GM12878 (cell line): ENCODE results near the gene NUMB. TPM values are rescaled to one million over a fixed set of nuclear protein-coding genes. Genes with fewer than 3 reads are reported as not detected.

ENCODE experiments used
- ATAC-seq: fragments of 200-7000 bp; cut with Tn5 transposase; 3 replicates; pipeline ENCODE4 v1.9.1; 2020; ENCODE audit warnings: mild to moderate bottlenecking, moderate library complexity
- BruUV-seq: library from RNA; stranded (reverse); fragments of 400-500 nt; replicated peaks from 2 replicates; lab custom pipeline; 2021; lab: Mats Ljungman, UMichigan
- CTCF ChIA-PET: fragments of 300-600 bp; sonication (Branson Sonifier 250); formaldehyde crosslinking; extraction: SDS; loops from one replicate; lab custom pipeline; 2021; ENCODE audit warnings: inconsistent platforms; lab: Yijun Ruan, JAX
- POLR2A ChIA-PET: fragments of 350-600 bp; formaldehyde crosslinking; extraction: SDS; loops from one replicate; lab custom pipeline; 2021; ENCODE audit warnings: inconsistent platforms; lab: Charles Lee
- RAD21 ChIA-PET: fragments of 300-600 bp; sonication (Branson Sonifier 250); formaldehyde crosslinking; loops from one replicate; lab custom pipeline; 2023; ENCODE audit warnings: antibody characterized with exemption; ENCODE audit not compliant: unreplicated experiment; lab: Charles Lee
- SMC1A ChIA-PET: fragments of 300-600 bp; sonication (Branson Sonifier 250); formaldehyde crosslinking; loops from one replicate; lab custom pipeline; 2023; ENCODE audit not compliant: unreplicated experiment, uncharacterized antibody; lab: Charles Lee
- DNase-seq: peaks from one replicate; pipeline ENCODE4 v3.0.0-alpha.2; 2011; ENCODE audit warnings: low read depth, low spot score
- FAIRE-seq: peaks from 3 replicates; lab custom pipeline; 2011; peaks lifted over from hg19 to GRCh38; lab: Jason Lieb, UNC
- H2AFZ ChIP-seq: 2 replicates; pipeline ENCODE4 v1.6.0; 2011; ENCODE audit warnings: low read depth, low read length, control low read depth; ENCODE audit not compliant: control insufficient read depth
- H3K27ac ChIP-seq: 2 replicates; pipeline ENCODE4 v1.5.1; 2011; ENCODE audit warnings: control low read depth; ENCODE audit not compliant: control insufficient read depth, insufficient read depth
- H3K27me3 ChIP-seq, 2 experiments: replicated peaks in 1 of 2; 2 replicates each; pipeline versions ENCODE4 v1.6.0 to v1.6.1; 2011; ENCODE audit warnings: low read length in 1 of 2; ENCODE audit not compliant: control insufficient read depth in 2 of 2, insufficient read depth in 2 of 2
- H3K36me3 ChIP-seq, 2 experiments: 2 replicates each; pipeline ENCODE4 v1.5.1; 2011; ENCODE audit warnings: low read length in 1 of 2; ENCODE audit not compliant: control insufficient read depth in 2 of 2, insufficient read depth in 2 of 2
- H3K4me1 ChIP-seq: 2 replicates; pipeline ENCODE4 v1.6.1; 2011; ENCODE audit warnings: mild to moderate bottlenecking, low read length, moderate library complexity, mixed read lengths; ENCODE audit not compliant: control insufficient read depth, insufficient read depth
- H3K4me2 ChIP-seq: 2 replicates; pipeline ENCODE4 v1.6.0; 2011; ENCODE audit warnings: control low read depth; ENCODE audit not compliant: control insufficient read depth, insufficient read depth
- H3K4me3 ChIP-seq: fragments of 200-600 bp; sonication (generic); 2 replicates; pipeline ENCODE4 v1.5.1; 2016
- H3K79me2 ChIP-seq: 2 replicates; pipeline ENCODE4 v1.6.0; 2011; ENCODE audit warnings: low read length; ENCODE audit not compliant: control insufficient read depth, insufficient read depth
- H3K9ac ChIP-seq: 2 replicates; pipeline ENCODE4 v1.8.0; 2011; ENCODE audit warnings: low read length, control low read depth, mixed read lengths; ENCODE audit not compliant: control insufficient read depth, insufficient read depth
- H3K9me3 ChIP-seq: replicated peaks from 3 replicates; pipeline ENCODE4 v1.5.1; 2011; ENCODE audit warnings: mild to moderate bottlenecking, low read length; ENCODE audit not compliant: control insufficient read depth, insufficient read depth
- H4K20me1 ChIP-seq: 2 replicates; pipeline ENCODE4 v1.6.0; 2011; ENCODE audit not compliant: control insufficient read depth, insufficient read depth
- BMI1 ChIP-seq: fragments of 450-650 bp; IDR thresholded peaks from 2 replicates; pipeline ENCODE4 v1.6.1; 2016; ENCODE audit warnings: mild to moderate bottlenecking, moderate library complexity, borderline replicate concordance
- EED ChIP-seq: sonication (generic); IDR thresholded peaks from 2 replicates; pipeline ENCODE4 v1.6.1; 2016; ENCODE audit warnings: antibody characterized with exemption, low read depth
- ESRRA ChIP-seq: IDR thresholded peaks from 2 replicates; pipeline ENCODE4 v1.6.1; 2012; ENCODE audit warnings: mild to moderate bottlenecking, low read length, improper control_type of control experiment
- GATAD2B ChIP-seq: fragments of 450-650 bp; conservative IDR thresholded peaks from 2 replicates; pipeline ENCODE4 v1.6.1; 2017; ENCODE audit warnings: low read depth, mild to moderate bottlenecking, moderate library complexity
- HCFC1 ChIP-seq: fragments of 150-350 bp; IDR thresholded peaks from 2 replicates; pipeline ENCODE4 v1.6.1; 2014; ENCODE audit warnings: low read length
- MEF2B ChIP-seq: fragments of 450-650 bp; IDR thresholded peaks from 2 replicates; pipeline ENCODE4 v1.6.1; 2018; ENCODE audit warnings: mild to moderate bottlenecking, moderate library complexity; ENCODE audit not compliant: partially characterized antibody, poor library complexity, severe bottlenecking
- MTA2 ChIP-seq: fragments of 450-650 bp; IDR thresholded peaks from 2 replicates; pipeline ENCODE4 v1.6.1; 2016; ENCODE audit warnings: low read depth, mild to moderate bottlenecking, moderate library complexity
- MYB ChIP-seq: fragments of 150-350 bp; IDR thresholded peaks from 2 replicates; pipeline ENCODE4 v1.6.1; 2014; ENCODE audit warnings: mild to moderate bottlenecking, low read depth, low read length, borderline replicate concordance
- NFYB ChIP-seq: IDR thresholded peaks from 2 replicates; pipeline ENCODE4 v1.6.1; 2011; ENCODE audit warnings: low read depth, mild to moderate bottlenecking, low read length, improper control_type of control experiment, moderate library complexity; ENCODE audit not compliant: insufficient read depth
- RCOR1 ChIP-seq: conservative IDR thresholded peaks from 2 replicates; pipeline ENCODE4 v1.6.1; 2012; ENCODE audit warnings: low read depth, low read length, improper control_type of control experiment
- SIX5 ChIP-seq: IDR thresholded peaks from 2 replicates; pipeline ENCODE4 v1.6.1; 2011; ENCODE audit warnings: mild to moderate bottlenecking, low read depth, low read length, moderate library complexity; ENCODE audit not compliant: severe bottlenecking
- TCF7 ChIP-seq: IDR thresholded peaks from 2 replicates; pipeline ENCODE4 v1.6.1; 2014; ENCODE audit warnings: antibody characterized with exemption, borderline replicate concordance
- ZNF622 ChIP-seq: fragments of 450-650 bp; IDR thresholded peaks from 2 replicates; pipeline ENCODE4 v1.6.1; 2017; ENCODE audit warnings: mild to moderate bottlenecking, inconsistent platforms
- WGBS: methylation state at CpG from one replicate; pipeline ENCODE4 v1.1.6; 2016; ENCODE audit warnings: low lambda C conversion rate; ENCODE audit not compliant: insufficient replicate concordance, insufficient coverage; ENCODE audit errors: missing lambda C conversion rate; 5-methylcytosine and 5-hydroxymethylcytosine counted together
- in situ Hi-C: fragments of 300-500 bp; cut with MboI; formaldehyde crosslinking; loops from 9 replicates; pipeline ENCODE4 v1.14.3; 2018; ENCODE audit warnings: mixed read lengths
- intact Hi-C: fragments of 100-400 bp; cut with micrococcal nuclease; formaldehyde crosslinking; loops from one replicate; pipeline ENCODE4 v1.14.2; 2022; ENCODE audit not compliant: unreplicated experiment
- polyA plus RNA-seq, 11 experiments: library from polyadenylated mRNA; depleted of rRNA in 4 of 11; unstranded in 6 of 11; stranded (reverse) in 5 of 11; fragments of >200 nt; fragmentation: Nextera tagmentation in 4 of 11; fragmentation: Illumina TruSeq in 1 of 11; extraction: Ambion mirVana in 4 of 11; extraction: Trizol in 1 of 11; gene quantifications; 1 replicate in 1 of 11; 2 replicates in 10 of 11; pipeline versions ENCODE4 v1.2.1 to v1.2.3, GENCODE V29; 2011 to 2016; ENCODE audit warnings: inconsistent platforms in 2 of 11, missing spikeins in 2 of 11, low read depth in 1 of 11
- total RNA-seq, 4 experiments: library from RNA; depleted of rRNA in 3 of 4; stranded (reverse); fragments of >200 nt in 3 of 4; fragmentation: Illumina TruSeq in 1 of 4; extraction: Trizol in 1 of 4; gene quantifications; 2 replicates each; pipeline versions ENCODE4 v1.2.1 to v1.2.3, GENCODE V29; 2013 to 2021
- TF ChIP-seq, protein P1 (sequence below): fragments of 450-650 bp; IDR thresholded peaks from 2 replicates; pipeline ENCODE4 v1.6.1; 2017; ENCODE audit warnings: borderline replicate concordance
- TF ChIP-seq, protein P2 (sequence below): fragments of 150-350 bp; IDR thresholded peaks from 2 replicates; pipeline ENCODE4 v1.6.1; 2016; ENCODE audit warnings: low read depth, low read length
- TF ChIP-seq, protein P3 (sequence below): IDR thresholded peaks from 2 replicates; pipeline ENCODE4 v1.6.1; 2011; ENCODE audit warnings: low read depth, mild to moderate bottlenecking, low read length, moderate library complexity, borderline replicate concordance; ENCODE audit errors: extremely low read depth
- TF ChIP-seq, protein P4 (sequence below): fragments of 450-650 bp; IDR thresholded peaks from 2 replicates; pipeline ENCODE4 v1.6.1; 2017; ENCODE audit warnings: mild to moderate bottlenecking

Gene NUMB
- total and polyA plus RNA-seq, 10 of the 15 experiments (the other 5 are each of a cell fraction or from before 2014, with no cell fraction given): 22.0 to 147 (median 48.9) TPM

GRCh38 chr14:73323896-73324399 is 134.4 kb downstream of the NUMB start (continued):
- TF ChIP-seq MYB: no peak
- no peak for TF ChIP-seq TCF7
- TF ChIP-seq EED: no peak

- CTCF ChIA-PET: interaction anchor here (1.6 kb wide), 1 partner anchor 18 kb away, joined by 9 read pairs; no protein-coding TSS in a partner anchor
- no peak for DNase-seq
- intact Hi-C loops: no loop called here
- TF ChIP-seq NFYB: no peak
- no peak for TF ChIP-seq ZNF622
- no peak for TF ChIP-seq BMI1
- no peak for TF ChIP-seq ESRRA
- TF ChIP-seq, protein P1, sequence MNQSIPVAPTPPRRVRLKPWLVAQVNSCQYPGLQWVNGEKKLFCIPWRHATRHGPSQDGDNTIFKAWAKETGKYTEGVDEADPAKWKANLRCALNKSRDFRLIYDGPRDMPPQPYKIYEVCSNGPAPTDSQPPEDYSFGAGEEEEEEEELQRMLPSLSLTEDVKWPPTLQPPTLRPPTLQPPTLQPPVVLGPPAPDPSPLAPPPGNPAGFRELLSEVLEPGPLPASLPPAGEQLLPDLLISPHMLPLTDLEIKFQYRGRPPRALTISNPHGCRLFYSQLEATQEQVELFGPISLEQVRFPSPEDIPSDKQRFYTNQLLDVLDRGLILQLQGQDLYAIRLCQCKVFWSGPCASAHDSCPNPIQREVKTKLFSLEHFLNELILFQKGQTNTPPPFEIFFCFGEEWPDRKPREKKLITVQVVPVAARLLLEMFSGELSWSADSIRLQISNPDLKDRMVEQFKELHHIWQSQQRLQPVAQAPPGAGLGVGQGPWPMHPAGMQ: no peak
- no peak for TF ChIP-seq GATAD2B
- TF ChIP-seq, protein P2, sequence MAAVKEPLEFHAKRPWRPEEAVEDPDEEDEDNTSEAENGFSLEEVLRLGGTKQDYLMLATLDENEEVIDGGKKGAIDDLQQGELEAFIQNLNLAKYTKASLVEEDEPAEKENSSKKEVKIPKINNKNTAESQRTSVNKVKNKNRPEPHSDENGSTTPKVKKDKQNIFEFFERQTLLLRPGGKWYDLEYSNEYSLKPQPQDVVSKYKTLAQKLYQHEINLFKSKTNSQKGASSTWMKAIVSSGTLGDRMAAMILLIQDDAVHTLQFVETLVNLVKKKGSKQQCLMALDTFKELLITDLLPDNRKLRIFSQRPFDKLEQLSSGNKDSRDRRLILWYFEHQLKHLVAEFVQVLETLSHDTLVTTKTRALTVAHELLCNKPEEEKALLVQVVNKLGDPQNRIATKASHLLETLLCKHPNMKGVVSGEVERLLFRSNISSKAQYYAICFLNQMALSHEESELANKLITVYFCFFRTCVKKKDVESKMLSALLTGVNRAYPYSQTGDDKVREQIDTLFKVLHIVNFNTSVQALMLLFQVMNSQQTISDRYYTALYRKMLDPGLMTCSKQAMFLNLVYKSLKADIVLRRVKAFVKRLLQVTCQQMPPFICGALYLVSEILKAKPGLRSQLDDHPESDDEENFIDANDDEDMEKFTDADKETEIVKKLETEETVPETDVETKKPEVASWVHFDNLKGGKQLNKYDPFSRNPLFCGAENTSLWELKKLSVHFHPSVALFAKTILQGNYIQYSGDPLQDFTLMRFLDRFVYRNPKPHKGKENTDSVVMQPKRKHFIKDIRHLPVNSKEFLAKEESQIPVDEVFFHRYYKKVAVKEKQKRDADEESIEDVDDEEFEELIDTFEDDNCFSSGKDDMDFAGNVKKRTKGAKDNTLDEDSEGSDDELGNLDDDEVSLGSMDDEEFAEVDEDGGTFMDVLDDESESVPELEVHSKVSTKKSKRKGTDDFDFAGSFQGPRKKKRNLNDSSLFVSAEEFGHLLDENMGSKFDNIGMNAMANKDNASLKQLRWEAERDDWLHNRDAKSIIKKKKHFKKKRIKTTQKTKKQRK: no peak
- TF ChIP-seq SIX5: no peak
- no peak for TF ChIP-seq MEF2B
- TF ChIP-seq RCOR1: no peak
- TF ChIP-seq HCFC1: no peak
- TF ChIP-seq, protein P3, sequence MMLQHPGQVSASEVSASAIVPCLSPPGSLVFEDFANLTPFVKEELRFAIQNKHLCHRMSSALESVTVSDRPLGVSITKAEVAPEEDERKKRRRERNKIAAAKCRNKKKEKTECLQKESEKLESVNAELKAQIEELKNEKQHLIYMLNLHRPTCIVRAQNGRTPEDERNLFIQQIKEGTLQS: no peak
- TF ChIP-seq, protein P4, sequence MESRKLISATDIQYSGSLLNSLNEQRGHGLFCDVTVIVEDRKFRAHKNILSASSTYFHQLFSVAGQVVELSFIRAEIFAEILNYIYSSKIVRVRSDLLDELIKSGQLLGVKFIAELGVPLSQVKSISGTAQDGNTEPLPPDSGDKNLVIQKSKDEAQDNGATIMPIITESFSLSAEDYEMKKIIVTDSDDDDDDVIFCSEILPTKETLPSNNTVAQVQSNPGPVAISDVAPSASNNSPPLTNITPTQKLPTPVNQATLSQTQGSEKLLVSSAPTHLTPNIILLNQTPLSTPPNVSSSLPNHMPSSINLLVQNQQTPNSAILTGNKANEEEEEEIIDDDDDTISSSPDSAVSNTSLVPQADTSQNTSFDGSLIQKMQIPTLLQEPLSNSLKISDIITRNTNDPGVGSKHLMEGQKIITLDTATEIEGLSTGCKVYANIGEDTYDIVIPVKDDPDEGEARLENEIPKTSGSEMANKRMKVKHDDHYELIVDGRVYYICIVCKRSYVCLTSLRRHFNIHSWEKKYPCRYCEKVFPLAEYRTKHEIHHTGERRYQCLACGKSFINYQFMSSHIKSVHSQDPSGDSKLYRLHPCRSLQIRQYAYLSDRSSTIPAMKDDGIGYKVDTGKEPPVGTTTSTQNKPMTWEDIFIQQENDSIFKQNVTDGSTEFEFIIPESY: no peak
- no peak for TF ChIP-seq MTA2
These were observed 145.2 kb downstream of the NUMB start for GRCh38 chr14:73313151-73313550.

More at GRCh38 chr14:73313151-73313550, 145.2 kb downstream of the NUMB start:
- ATAC-seq (no peak), FAIRE-seq (no peak)
- ChIA-PET RAD21 (interaction anchor here (1.2 kb wide), 1 partner anchor 9 kb away, joined by 4 read pairs; no protein-coding TSS in a partner anchor), POLR2A (no interaction called here), SMC1A (interaction anchor here (0.8 to 1.3 kb wide), 3 partner anchors 9 to 70 kb away, joined by 3 to 4 read pairs (median 4); no protein-coding TSS in a partner anchor)
- H3K9me3 ChIP-seq: no peaks in the 10 kb centered on the region
- no peaks in the 10 kb centered on the region for H3K36me3 ChIP-seq
- H3K27me3 ChIP-seq: no peaks in the 10 kb centered on the region
- BruUV-seq: no TSS peak
- H3K4me1 ChIP-seq: no peaks in the 10 kb centered on the region
- WGBS: 100% methylated on average over 4 of the region's 4 CpGs
- in situ Hi-C loops: no loop called here
- no peak overlapping the region for H3K4me3 ChIP-seq
- no peaks in the 10 kb centered on the region for H4K20me1 ChIP-seq
- no peaks in the 10 kb centered on the region for H3K79me2 ChIP-seq
- H2AFZ ChIP-seq: no peak overlapping the region
- H3K4me2 ChIP-seq: no peak overlapping the region
- no peak overlapping the region for H3K9ac ChIP-seq
- H3K27ac ChIP-seq: no peak overlapping the region
